Measurements from ENCODE around the gene PRRC2B.

PRRC2B gene

DNA sequence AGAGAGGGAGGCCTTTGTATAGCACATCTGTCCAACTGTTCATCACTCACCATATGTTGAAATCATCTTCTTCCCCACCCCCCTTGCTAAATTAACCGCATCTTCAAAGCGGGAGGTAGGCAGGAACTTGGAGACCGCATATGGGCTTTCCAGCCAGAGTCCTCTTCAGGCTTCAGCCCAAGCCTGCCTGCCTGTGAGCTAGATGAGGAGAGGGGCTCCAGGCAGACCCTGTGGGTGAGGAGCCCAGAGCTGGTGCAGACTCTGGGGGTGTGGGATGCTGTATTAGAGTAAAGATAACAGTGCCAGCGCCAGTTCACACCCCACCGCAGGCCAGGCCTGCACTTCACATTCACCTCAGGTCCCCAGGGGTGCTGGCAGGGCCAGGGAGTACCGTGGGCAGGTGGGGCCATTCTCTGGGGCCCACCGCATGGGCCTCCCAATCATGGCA is 16.2 kb downstream of the PRRC2B start:
- no peak for DNase-seq

DNA sequence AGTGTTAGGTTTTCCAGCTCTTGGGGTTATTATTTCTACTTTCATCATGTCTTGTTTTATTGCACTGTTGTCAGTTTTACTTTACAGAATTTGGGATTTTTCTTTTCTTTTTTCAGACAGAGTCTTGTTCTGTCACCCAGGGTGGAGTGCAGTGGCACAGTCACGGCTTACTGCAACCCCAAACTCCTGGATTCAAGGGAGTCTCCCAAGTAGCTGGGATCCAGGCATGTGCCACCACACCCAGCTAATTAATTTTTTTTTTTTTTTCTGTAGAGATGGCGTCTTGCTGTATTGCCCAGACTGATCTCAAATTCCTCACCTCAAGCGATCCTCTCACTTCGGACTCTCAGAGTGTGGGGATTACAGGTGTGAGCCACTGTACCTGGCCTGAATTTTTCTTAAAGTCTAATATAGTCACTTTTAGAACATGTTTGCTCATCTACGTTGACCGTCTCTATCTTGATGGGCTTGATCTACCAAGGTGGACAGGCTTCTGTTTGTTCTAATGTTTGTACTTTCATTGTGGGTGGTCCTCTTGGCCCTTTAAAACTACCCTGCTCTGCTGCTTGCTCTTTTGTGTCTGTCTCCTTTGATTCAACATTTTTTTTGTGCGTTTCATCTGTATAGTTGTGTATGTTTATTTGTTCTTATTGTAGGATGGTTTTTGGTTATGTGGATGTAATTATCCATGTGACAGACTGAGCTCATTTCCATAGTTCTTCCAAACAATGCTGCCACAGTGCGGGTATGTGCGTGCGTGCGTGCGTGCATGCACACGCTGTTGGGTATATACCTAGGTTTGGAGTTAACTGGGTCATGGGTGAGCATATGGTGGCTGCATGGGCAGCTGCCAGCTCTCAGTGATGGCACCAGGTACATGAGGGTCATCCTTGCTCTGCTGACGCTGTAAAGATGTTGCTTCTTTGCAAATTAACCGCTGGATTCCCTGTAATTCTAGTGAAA is 18.1 kb downstream of the PRRC2B start:
- DNase-seq, result no peak

DNA sequence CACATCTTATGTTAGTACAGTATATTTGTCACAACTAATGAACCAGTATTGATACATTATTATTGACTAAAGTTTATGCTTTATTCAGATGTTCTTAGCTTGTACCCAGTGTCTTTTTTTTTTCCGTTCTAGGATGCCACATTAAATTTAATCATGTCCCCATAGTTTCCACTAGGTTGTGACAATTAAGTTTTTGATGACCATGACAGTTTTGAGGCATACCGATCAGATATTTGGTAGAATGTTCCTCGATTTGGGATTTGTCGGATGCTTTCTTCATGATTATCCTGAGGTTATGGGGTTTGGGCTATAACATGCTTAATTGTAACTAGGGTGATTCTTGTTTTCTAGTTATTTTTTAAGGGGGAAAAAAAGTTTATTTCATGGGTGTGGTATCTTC is 22.6 kb downstream of the PRRC2B start:
- no peak for DNase-seq

DNA sequence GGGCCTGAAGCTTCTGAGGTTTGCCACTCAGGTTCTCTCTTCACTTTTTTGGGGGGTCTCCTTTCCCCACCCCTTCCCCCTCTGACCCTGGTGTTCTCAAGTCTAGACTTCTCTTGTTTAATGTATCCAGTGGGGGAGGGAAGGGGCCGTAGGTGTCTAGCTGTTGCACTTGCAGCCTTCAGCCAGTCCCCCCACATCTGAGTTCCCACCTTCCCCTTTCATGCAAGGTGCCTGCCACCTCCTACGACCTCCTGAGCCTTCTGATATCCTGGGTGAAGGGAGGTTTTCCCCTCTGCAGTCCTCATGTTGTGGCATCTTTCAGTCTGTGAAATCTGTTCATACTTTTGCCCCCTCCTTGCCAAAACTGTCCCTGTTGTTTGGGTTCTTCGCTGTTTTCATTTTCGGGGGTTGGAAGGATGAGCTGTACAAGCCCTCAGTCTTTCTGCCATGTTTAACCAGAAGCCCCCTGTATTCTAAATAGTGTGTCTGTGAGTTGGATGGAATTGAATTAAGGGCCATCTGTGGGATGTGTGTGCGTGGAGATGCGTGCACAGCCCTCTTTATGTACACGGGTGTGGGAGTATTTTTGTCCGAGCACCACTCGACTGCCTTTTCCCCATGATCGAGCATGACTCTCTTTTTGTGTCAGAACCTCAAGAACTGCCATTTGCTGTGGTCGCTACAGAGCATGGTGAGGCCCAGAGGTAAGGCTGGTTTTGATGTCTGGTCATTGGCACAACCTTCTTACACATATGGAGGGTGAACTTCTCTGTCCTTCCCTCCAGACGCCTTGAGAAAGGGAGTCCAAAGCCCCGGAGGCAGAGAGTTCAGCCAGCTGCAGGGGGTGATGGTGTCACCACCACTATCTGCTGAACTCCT is 23.6 kb downstream of the PRRC2B start:
- DNase-seq, result no peak

DNA sequence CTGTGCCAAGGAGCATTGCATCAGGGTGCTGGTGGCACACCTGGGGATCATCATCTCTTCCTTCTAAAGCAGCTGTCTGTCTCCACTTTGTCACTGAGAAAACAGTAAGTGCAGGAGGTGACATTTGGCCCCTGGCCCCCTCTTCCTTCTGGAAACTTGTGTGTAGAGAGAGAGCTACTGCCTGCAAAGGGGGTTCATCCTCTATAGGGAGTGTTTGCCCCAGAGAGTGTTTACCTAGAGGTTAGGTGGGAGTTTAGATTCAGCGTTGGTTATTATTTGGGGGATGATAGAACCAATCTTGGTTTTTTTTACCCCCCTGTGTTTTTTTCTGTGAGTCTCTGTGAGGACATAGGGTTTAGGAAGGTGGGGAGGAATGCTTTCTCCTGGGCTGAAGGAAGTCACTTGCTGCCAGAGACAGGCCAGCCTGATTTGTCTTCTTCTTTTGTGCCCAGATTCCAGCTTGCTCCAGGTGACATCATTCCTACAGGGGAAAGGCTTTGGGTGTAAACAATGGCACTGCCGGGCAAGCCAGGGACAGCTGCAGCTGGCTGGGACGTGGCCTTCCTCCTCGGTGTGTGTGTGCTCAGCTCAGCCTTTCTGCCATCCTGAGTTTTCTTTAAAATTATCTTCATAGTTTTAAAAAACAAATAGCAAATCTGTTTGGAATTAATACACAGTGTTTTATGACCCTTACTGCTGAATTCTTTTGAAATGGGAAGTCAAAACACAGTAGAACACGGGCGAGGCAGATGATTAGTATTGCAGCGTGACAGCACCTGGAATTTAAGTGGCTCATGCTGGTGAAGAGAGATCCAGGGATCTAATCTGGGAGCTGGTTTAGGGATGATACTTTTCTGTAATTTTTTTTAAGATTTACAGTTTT is 24.5 kb downstream of the PRRC2B start:
- DNase-seq, result peak; percentile 70

DNA sequence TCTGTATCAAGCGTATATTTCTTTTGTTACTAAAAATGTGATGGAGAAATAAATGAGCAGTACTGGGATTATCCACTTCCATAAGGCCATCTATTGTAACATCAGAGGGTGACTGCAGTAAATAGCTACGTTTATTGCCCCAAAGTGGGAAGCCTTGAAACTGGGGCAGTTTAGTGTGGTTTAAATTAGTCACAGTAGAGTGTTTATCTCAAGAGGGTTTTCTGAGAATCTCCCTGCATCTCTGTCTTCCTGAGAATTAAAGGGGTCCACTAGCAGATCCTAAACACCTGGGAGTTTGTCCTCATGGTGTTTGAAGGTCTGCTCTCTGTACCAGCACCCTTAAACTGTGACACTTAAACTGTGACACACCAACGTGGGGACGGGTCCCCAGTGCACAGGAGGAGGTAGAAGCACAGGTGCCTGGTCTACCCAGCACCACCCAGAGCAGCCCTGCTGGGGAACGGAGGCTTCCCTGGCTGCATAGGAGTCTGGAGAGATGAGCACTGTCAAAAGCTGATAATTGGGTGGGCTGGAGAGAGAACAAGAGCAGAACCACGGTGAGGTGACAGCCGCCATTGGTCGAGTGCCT is 25.2 kb downstream of the PRRC2B start:
- no peak for DNase-seq

DNA sequence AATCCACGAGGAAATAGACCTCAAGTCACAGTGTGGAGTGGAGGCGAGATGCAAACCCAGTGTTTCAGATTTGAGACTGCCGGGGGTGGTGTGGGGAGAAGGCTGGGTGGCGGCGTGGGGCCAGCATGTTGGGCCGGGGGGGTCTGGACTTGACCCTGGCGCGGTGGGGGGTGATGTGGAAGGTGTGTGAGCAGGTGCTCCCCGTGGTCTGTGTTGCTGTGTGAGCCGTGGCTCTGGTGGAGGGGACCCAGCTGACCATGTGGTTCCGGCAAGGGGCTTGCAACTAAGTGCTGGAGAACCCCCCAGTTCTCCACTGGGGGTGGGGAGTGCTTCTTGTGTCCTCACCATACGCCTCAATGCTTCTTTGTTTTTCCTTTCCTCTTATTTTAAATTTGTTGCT is 25.8 kb downstream of the PRRC2B start:
- no peak for DNase-seq

DNA sequence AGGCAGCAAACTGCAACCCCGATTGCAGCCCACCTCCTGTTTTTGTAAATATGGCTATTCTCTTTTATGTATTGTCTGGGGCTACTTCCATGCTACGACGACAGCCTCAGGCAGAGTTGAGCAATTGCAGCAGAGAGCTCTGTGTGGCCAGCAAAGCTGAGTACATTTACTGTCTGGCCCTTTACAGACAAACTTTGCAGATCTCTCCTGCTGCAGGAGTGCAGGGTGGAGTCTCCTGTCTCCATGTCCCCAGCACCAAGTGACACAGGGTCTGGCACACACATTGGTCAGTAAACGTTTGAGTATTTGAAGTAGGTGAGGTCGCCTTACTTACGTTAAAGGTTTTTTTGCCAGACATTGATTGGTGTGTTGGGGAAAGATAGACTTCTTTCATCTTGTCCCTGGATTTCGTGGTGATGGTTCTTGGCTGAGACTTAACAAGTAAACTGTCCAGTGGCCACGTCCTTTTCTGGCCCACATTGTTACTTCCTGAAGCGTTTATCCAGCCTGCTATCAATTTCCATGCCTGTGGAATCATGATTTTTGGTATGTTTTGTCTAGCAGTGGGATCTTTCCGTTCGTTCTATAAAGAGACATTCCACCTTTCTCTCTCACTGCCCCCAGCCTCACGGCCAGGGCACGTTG is 27.2 kb downstream of the PRRC2B start:
- peak; percentile 66 for DNase-seq

DNA sequence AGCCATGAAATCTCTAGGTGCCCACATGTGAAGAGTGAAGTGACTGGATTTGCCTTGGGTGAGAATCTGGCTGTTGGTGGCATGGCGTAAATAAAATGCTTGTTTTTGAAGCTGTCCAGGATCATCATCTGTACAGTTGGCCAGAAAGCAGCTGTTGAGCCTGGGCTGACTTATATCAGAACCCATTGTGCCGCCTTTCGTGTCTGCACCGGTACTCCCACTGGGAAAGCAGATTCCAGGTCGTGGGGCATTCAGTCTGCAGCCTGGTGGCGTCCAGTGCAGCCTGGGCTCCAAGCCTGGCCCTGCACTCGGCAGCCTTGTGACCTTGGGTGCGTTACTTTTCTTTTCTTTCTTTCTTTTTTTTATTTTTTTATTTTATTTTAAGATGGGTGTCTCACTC is 27.8 kb downstream of the PRRC2B start:
- DNase-seq, result no peak

DNA sequence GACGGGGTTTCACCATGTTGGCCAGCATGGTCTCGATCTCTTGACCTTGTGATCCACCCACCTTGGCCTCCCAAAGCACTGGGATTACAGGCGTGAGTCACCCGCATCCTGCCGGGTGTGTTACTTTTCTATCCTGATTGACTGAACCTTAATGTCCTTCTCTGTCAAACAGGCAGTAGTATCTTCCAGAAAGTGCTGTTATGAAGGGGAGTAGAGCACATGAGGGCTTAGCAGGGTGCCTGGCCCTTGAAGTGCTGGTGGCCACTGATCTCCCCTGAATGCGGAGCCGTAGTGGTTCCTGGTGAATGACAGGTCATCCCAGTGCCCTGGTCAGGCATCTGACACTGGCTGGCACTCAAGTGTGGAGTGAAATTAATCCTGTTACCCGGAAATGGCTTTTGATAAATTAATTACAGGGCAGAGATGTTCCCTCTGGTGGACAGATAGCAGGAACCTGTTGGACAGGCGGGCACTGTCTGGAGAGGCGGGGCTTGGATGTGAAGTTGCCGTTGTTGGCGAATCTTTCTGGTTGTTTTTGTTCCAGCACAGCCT is 28.4 kb downstream of the PRRC2B start:
- peak; percentile 8 for DNase-seq

DNA sequence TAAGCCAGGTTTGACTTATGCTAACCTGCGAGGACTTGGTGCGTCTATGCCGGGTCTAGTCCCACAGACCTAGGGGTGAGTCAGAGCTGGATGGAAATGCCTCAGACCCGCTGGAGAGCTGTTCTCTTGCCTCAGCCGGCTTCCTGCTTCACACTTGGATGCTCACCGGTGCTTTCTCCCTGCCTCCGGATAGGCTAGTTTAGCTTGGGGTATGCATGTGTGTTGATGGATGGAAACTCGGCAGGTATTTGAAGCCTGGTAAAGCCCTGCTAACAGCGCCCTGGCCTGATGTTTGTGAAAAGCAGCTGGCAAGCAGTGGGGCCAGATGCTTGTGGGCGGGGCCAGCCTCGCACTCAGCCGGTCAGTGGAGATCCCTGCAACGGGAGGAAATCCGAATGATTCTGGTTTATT is 29.3 kb downstream of the PRRC2B start:
- no peak for DNase-seq

DNA sequence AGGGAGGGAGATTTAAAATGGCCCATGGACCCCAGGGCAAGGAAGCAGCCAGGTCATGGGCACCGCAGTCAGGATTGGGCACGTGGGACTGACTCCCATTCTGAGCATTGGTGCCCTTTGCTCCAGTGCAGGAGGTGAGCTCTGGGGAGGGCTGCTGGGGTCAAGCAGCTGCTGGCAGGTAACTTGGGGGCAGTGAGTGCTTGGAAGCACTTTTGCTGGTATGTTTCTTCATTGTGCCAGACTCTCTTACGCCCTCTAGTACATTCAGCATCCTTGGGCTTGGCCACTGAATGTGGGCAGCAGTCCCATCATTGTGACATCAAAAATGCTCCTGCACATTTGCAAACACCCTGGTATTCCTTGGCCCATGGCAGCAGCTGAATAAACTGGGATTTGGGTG is 32.7 kb downstream of the PRRC2B start:
- no peak for DNase-seq

DNA sequence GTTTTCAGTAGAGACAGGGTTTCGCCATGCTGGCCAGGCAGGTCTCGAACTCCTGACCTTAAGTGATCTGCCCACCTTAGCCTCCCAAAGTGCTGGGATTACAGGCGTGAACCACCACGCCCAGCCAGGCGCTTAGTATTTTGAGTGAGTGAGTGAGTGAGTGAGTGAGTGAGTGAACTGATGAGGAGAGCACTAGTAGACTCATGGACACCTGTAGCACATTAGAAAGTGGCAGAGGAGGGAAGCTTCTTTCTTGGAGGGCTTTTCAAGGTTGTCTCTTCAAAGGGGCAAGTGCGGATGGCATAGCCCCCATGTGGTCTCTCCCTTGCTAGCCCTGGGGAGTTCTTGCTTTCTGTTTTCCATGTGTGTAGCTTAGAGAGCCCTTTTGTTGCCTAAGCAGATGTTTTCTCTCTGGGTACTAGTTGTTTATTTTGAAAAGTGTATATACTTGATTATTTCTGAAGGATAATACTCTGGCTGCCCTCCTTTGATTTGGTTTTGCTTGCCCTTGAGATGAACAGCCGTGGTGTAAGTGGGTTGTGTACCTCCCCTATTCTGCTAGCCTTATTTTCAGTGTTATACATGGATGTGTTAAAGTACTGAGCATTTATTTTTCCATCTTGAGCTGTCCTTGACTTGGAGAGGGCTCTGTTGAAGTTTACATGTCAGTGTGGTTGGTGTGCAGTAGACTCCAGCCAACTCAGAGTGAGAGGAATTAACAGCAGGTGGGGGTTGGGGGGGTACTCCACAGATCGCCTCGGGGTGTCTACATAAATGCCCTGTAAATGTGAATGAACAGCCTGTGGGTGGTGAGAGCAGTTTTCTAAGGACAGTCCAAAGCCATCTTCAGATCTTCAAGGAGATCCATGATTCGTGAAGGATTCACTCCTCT is 35.5 kb downstream of the PRRC2B start:
- no peak for DNase-seq

DNA sequence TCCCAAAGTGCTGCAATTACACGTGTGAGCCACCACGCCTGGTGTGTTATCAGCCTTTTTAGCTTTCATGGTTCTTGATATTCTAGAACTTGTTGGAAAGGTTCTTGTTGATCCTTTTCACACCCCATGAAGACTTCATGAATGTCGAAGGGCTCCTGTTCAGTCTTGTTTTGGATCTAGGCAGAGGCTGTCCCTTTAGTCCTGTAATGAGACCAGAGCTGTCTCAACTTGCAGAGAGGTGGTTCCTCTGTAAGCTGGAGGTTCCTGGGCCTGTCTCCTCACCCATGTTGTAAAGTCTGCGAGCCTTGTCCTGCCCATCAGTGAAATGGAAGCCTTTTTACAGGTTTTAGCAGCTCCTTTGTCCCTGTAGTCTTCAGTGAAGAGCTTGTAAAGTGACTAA is 38.2 kb downstream of the PRRC2B start:
- no peak for DNase-seq

DNA sequence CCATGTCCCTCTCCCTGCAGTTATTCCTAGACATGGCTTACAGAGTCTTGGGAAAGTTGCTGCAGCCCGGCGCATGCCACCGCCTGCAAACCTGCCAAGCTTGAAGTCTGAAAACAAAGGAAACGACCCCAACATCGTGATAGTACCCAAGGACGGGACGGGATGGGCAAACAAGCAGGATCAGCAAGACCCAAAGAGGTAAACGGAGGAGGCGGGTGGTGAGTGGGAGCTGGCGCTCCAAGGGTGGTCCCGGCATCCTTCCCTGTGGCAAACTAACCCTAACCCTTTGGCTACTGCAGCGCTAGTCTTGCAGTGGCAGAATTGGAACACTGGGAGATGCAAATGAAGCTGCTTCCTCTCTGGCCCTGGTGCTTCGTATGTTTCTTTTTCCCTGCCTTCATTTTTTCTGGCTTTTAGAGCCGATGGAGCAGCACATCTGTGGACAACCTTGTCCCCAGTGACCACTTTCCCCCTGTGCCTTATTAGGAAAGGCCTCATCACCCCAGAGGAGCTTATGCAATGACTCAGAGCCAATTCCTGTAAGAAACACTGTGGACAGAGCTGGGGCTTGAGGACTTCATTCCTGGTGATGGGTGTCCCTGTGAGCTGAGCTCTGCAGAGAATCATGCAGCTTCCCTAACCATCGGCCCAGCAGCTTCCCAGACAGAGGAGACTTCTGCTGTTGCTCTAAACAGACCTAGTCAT is 38.9 kb downstream of the PRRC2B start:
- DNase-seq, result no peak

DNA sequence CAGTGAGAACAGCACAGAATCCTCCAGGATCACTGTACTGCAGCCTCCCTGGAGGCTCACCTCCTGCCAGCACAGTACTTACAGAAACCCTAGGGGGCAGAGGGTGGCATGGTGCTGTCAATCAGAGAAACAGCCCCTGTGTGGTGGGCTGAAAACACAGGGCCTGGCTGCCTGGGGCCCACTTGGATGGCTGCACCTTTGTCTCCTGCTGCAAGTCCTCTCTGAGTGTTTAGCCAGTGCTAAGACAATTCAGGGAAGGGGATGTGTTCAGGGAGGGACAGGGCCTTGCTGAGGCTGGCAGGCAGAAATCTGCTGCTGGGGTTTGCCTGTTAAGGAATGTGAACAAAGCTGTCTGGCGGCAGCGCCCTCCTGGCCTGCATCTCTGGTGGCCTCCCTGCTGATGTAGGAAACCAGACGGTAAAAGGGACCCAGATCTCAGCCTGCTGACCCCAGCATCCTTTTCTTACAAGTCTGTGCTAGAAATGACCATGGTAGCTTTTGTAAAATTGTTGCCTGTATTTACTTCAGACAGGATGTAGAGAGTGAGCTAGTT is 39.5 kb downstream of the PRRC2B start:
- DNase-seq, result no peak

DNA sequence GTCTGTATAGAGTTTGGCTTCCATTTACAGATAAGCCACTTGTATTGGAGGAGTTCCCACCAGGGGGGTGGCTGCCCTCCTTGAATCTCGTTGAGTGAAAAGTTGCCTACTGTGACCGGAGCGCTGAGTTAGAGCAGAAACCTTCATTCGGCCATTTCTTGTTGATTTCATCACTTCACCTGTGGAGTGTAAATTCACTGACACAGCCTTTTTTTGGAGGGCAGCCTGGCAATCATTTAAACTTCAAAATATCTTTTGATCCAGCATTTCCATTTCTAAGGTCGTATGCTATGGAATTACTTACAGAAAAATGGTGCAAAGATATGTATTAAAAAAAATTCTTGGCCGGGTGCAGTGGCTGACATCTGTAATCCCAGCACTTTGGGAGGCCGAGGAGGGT is 40.8 kb downstream of the PRRC2B start:
- DNase-seq, result no peak

DNA sequence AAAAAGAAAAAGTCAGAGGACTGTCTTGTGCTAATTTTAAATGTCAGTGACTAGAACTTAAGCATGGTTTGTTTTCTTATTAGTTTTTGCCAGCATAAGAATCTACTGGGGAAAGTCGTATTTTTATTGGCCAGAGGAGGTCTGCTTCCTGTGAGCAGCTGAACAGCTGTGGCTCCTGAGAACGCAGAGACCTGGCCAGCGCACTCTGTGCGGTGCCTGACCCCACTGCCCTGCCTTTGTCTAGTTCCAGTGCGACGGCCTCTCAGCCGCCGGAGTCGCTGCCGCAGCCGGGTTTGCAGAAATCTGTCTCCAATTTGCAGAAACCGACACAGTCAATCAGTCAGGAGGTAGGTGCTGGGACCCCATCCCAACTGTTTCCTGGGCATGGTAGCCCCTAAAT is 42.5 kb downstream of the PRRC2B start:
- no peak for DNase-seq

DNA sequence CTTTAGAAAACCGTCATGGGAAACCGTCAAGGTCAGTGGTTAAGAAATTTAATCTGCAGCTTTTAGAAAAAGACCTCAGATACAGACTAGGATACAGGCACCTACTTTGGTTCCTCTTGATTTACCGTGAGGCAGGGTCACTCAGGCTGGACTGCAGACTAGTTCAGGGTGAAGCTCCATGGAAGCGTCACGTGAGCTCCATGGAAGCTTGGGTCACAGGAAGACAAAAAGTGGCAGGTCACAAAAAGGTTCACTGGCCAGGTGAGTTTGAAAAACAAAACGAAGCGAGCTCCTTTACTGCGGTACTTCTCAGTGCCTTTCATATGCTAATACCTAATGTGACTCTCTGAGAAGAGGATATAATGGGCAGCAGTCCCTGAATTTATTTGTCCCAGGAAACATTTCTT is 43.0 kb downstream of the PRRC2B start:
- DNase-seq, result no peak

Data from NCI-H146 (cell line).